HL-60 (cell line): ENCODE data around the gene PRTN3.

Experiments
- DNase-seq, 2 experiments: peaks; one replicate each; pipeline ENCODE4 v3.0.0-alpha.2; 2010 to 2020; ENCODE audit warnings: low read depth in 1 of 2, low spot score in 1 of 2
- H3K27ac ChIP-seq: fragments of 250-450 bp; sonication (Bioruptor Pico); replicated peaks from 2 replicates; pipeline ENCODE4 v1.5.1; 2020; ENCODE audit warnings: mild to moderate bottlenecking, moderate library complexity
- H3K27me3 ChIP-seq: fragments of 250-450 bp; sonication (Bioruptor Pico); 2 replicates; pipeline ENCODE4 v1.5.1; 2021; ENCODE audit warnings: mild to moderate bottlenecking, moderate library complexity; ENCODE audit not compliant: insufficient read depth, poor library complexity, severe bottlenecking
- H3K4me3 ChIP-seq: replicated peaks from 2 replicates; pipeline ENCODE4 v1.5.1; 2011; ENCODE audit warnings: mild to moderate bottlenecking, control low read depth, low read length; ENCODE audit not compliant: insufficient read depth
- GABPA ChIP-seq: IDR thresholded peaks from 2 replicates; pipeline ENCODE4 v1.6.1; 2012; ENCODE audit warnings: low read depth
- POLR2AphosphoS5 ChIP-seq: IDR thresholded peaks from 2 replicates; pipeline ENCODE4 v1.6.1; 2012; ENCODE audit warnings: low read depth
- REST ChIP-seq: IDR thresholded peaks from 2 replicates; pipeline ENCODE4 v1.6.1; 2012; ENCODE audit warnings: low read depth; ENCODE audit not compliant: insufficient replicate concordance
- SPI1 ChIP-seq: IDR thresholded peaks from 2 replicates; pipeline ENCODE4 v1.6.1; 2012; ENCODE audit warnings: low read depth, mild to moderate bottlenecking, borderline replicate concordance
- TF ChIP-seq, protein P1 (sequence below): IDR thresholded peaks from one replicate; pipeline ENCODE4 v1.5.1; 2011; ENCODE audit warnings: low read length, control low read depth, inconsistent platforms; ENCODE audit not compliant: insufficient read depth

Gene PRTN3

DNA sequence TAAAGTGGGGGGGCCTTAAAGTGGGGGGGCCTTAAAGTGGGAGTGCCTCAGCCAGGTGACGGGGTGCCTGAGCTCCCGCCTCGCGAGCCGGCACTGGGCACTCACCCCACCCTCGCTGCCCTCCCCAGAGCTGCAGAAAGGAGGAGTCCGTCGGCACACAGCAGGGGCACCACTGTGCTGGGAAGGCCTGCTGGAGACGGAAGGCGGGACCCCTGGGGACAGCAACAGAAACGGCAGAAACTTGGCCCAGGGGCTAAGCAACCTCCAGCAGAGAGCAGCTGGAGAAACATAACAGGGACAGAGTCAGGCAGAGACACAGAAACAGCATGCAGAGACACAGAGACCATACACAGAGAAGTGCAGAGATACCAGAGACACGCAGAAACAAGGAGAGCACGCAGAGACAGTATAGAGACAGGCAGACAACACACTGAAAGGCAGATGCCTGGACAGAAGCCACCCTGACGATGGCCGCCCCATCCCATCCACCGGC lies 26.5 kb downstream of the PRTN3 start:
- Histone ChIP-seq H3K27me3 (no peaks in the 10 kb centered on the region), H3K4me3 (no peak overlapping the region), H3K27ac (no peak overlapping the region)
- no peak for TF ChIP-seq SPI1
- TF ChIP-seq, protein P1, sequence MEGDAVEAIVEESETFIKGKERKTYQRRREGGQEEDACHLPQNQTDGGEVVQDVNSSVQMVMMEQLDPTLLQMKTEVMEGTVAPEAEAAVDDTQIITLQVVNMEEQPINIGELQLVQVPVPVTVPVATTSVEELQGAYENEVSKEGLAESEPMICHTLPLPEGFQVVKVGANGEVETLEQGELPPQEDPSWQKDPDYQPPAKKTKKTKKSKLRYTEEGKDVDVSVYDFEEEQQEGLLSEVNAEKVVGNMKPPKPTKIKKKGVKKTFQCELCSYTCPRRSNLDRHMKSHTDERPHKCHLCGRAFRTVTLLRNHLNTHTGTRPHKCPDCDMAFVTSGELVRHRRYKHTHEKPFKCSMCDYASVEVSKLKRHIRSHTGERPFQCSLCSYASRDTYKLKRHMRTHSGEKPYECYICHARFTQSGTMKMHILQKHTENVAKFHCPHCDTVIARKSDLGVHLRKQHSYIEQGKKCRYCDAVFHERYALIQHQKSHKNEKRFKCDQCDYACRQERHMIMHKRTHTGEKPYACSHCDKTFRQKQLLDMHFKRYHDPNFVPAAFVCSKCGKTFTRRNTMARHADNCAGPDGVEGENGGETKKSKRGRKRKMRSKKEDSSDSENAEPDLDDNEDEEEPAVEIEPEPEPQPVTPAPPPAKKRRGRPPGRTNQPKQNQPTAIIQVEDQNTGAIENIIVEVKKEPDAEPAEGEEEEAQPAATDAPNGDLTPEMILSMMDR, result no peak
- TF ChIP-seq REST, result no peak
- no peak for TF ChIP-seq GABPA
- no peak; the same call in 1 of the 2 replicates for TF ChIP-seq POLR2AphosphoS5
- DNase-seq, result no peak

- Histone ChIP-seq H3K27ac (no peak overlapping the region), H3K27me3 (no peaks in the 10 kb centered on the region), H3K4me3 (no peak overlapping the region)
- no peak for DNase-seq
- no peak for TF ChIP-seq SPI1
These were observed 27.2 kb downstream of the PRTN3 start for GRCh38 chr19:867855-868457.

DNA sequence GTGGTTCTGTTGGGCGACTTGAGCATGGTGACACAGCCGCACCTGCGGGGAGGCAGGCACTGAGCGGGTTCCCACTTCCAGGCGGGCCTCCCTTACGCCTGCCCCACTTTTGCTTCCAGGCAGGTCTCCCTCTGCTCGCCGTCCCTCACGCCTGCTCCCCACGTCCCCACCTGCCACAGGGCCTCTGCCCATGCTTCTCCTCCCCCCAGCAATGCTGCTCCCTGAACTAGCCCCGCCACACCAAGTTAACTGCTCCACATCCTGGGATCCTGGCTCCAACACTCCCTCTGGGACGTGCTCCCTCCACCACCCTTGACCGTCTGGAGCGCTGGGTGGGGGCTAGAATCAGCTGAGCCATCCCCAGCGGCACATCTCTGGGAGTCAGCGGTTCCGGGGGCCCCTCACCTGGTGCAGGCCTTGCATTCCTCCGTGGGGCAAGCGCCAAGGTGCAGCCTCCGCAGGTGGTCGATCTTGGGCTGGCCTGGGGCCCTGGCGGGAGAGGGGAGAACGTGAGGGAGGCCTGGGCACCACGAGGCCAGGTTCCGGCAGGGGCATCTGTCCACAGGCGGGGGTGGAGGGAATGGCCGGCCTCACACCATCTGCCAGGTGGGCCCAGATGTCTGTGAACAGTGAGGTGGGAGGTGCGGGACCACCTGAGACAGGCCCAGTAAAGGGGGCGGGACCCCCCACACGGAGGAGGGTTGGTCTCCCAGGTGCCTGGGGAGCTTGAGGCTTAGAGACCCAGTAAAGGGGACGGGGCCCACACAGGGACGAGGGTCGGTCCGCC lies 27.9 kb downstream of the PRTN3 start:
- no peak for DNase-seq
- no peak overlapping the region for H3K27ac ChIP-seq
- no peak overlapping the region for H3K4me3 ChIP-seq
- no peaks in the 10 kb centered on the region for H3K27me3 ChIP-seq
- TF ChIP-seq GABPA (no peak), POLR2AphosphoS5 (no peak), REST (no peak), SPI1 (no peak)
- TF ChIP-seq, protein P1, result no peak
